ENCODE measurements around the gene PEPD.

DNA sequence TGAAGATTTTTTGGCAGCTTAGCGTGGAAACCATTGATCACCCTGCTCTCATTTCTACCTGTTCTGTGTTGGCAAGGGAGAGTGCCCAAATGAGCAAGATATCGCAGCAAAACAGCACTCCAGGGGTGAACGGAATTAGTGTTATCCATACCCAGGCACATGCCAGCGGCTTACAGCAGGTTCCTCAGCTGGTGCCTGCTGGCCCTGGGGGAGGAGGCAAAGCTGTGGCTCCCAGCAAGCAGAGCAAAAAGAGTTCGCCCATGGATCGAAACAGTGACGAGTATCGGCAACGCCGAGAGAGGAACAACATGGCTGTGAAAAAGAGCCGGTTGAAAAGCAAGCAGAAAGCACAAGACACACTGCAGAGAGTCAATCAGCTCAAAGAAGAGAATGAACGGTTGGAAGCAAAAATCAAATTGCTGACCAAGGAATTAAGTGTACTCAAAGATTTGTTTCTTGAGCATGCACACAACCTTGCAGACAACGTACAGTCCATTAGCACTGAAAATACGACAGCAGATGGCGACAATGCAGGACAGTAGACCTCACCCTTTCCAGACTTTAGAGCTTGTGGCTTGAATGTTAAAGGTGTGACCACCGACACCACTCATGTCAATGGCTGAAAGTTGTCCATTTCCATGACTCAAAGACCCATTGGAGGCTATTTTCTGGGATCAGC lies 142.3 kb downstream of the PEPD start:
- TF ChIP-seq CTBP1 (IDR thresholded peaks at IDR 0.05; ENCODE audit: borderline replicate concordance) (no peak), LEF1 (IDR thresholded peaks at IDR 0.05; ENCODE audit: borderline replicate concordance) (no peak), L3MBTL2 (conservative IDR thresholded peaks at IDR 0.05) (no peak), NFRKB (IDR thresholded peaks at IDR 0.05) (no peak), ARNT (IDR thresholded peaks at IDR 0.05) (no peak), HDGF (IDR thresholded peaks at IDR 0.05; ENCODE audit: borderline replicate concordance) (no peak), TARDBP (IDR thresholded peaks at IDR 0.05) (no peak), SP1 (IDR thresholded peaks at IDR 0.05) (no peak), FOXM1 (IDR thresholded peaks at IDR 0.05; ENCODE audit: borderline replicate concordance) (no peak), BHLHE40 (IDR thresholded peaks at IDR 0.05; ENCODE audit: borderline replicate concordance) (no peak), FOXA1 (IDR thresholded peaks at IDR 0.05) (no peak), ELF4 (IDR thresholded peaks at IDR 0.05) (no peak), SUZ12 (IDR thresholded peaks at IDR 0.05) (no peak)

Measured in HEK293T (cell line).